ENCODE measurements around the gene FBLIM1.

DNA sequence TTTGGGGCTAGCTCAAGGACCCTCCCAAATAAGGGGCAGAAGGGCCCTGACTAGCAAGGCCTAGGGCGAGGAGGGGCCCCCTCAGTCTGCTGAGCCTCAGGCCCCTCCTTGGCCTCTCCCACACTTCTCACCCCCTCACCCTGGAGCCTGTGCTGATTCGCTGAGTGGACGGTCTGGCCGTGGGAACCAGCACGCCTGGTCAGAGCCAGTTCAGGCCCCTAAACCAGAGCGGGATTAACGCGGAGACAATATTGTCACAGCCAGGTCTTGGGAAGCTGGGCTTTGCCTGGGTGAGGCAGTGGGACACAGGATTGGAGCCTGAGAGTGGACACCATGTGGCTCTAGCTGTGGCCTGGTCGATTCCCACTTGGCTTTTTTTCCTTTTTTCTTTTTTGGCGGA lies 4.8 kb upstream of the FBLIM1 start:
- TF ChIP-seq CTCF (IDR thresholded peaks at IDR 0.05): no peak
- TF ChIP-seq EP300 (IDR thresholded peaks at IDR 0.05): no peak
